NK-92 treated with Interleukin-12 subunit alpha and Interleukin-12 subunit beta, amount 100 ng/mL, for 24 hours (cell line): ENCODE results near the gene FOCAD.

Experiments
- DNase-seq: peaks from one replicate; lab custom pipeline; 2025; lab: John Stamatoyannopoulos, UW

FOCAD gene

GRCh38 chr9:20683351-20684034 is 566 bp upstream of the FOCAD start:
- no peak for DNase-seq

GRCh38 chr9:20684875-20685696 is 1.0 kb downstream of the FOCAD start:
- DNase-seq: no peak

GRCh38 chr9:20685769-20686168 is 1.7 kb downstream of the FOCAD start:
- no peak for DNase-seq

GRCh38 chr9:20689833-20690232 is 5.8 kb downstream of the FOCAD start:
- no peak for DNase-seq

GRCh38 chr9:20692554-20692953 is 8.5 kb downstream of the FOCAD start:
- no peak for DNase-seq

- no peak for DNase-seq
Measured at GRCh38 chr9:20693068-20693467, 9.0 kb downstream of the FOCAD start.

GRCh38 chr9:20694248-20694647 is 10.2 kb downstream of the FOCAD start:
- no peak for DNase-seq

- DNase-seq: no peak
Measured at GRCh38 chr9:20697021-20697719, 13.1 kb downstream of the FOCAD start.

GRCh38 chr9:20698782-20699181 is 14.7 kb downstream of the FOCAD start:
- no peak for DNase-seq

GRCh38 chr9:20701060-20701459 is 17.0 kb downstream of the FOCAD start:
- no peak for DNase-seq

GRCh38 chr9:20702570-20702969 is 18.5 kb downstream of the FOCAD start:
- DNase-seq: no peak

- no peak for DNase-seq
Measured at GRCh38 chr9:20703146-20703545, 19.1 kb downstream of the FOCAD start.

GRCh38 chr9:20707708-20708107 is 23.6 kb downstream of the FOCAD start:
- no peak for DNase-seq

GRCh38 chr9:20713172-20713571 is 29.1 kb downstream of the FOCAD start:
- DNase-seq: no peak

GRCh38 chr9:20714442-20715415 is 30.7 kb downstream of the FOCAD start:
- DNase-seq: no peak

- DNase-seq: no peak
Measured at GRCh38 chr9:20722221-20722620, 38.2 kb downstream of the FOCAD start.

- no peak for DNase-seq
Measured at GRCh38 chr9:20725675-20726074, 41.6 kb downstream of the FOCAD start.

GRCh38 chr9:20726144-20726543 is 42.1 kb downstream of the FOCAD start:
- no peak for DNase-seq

GRCh38 chr9:20728493-20729220 is 44.6 kb downstream of the FOCAD start:
- DNase-seq: no peak

- no peak for DNase-seq
Measured at GRCh38 chr9:20729523-20729922, 45.5 kb downstream of the FOCAD start.

- no peak for DNase-seq
Measured at GRCh38 chr9:20732118-20732517, 48.1 kb downstream of the FOCAD start.
